Upper lobe of left lung (tissue), 4 donors: ENCODE data around the gene GABPA.

Experiments used
- EP300 ChIP-seq, 4 donors: sonication (generic); formaldehyde crosslinking; IDR thresholded peaks; one replicate each; pipeline ENCODE4 v1.5.1; 2017; ENCODE audit warnings: antibody characterized with exemption in 4 of 4, control low read depth in 2 of 4
- POLR2A ChIP-seq, 4 donors: fragments of 450-650 bp; IDR thresholded peaks; one replicate each; pipeline ENCODE4 v1.5.1; 2016 to 2017; ENCODE audit warnings: antibody characterized with exemption in 4 of 4, mild to moderate bottlenecking in 2 of 4
- POLR2AphosphoS5 ChIP-seq, 2 donors: sonication (generic); formaldehyde crosslinking; IDR thresholded peaks; one replicate each; pipeline ENCODE4 v1.5.1; 2017; ENCODE audit warnings: antibody characterized with exemption in 2 of 2
- TF ChIP-seq, protein P1 (sequence below), 6 experiments: fragments of 450-650 bp in 4 of 6; fragments of 200-600 bp in 2 of 6; sonication (generic) in 2 of 6; IDR thresholded peaks; one replicate each; pipeline ENCODE4 v1.5.1; 2016 to 2019; ENCODE audit warnings: antibody characterized with exemption in 6 of 6

DNA sequence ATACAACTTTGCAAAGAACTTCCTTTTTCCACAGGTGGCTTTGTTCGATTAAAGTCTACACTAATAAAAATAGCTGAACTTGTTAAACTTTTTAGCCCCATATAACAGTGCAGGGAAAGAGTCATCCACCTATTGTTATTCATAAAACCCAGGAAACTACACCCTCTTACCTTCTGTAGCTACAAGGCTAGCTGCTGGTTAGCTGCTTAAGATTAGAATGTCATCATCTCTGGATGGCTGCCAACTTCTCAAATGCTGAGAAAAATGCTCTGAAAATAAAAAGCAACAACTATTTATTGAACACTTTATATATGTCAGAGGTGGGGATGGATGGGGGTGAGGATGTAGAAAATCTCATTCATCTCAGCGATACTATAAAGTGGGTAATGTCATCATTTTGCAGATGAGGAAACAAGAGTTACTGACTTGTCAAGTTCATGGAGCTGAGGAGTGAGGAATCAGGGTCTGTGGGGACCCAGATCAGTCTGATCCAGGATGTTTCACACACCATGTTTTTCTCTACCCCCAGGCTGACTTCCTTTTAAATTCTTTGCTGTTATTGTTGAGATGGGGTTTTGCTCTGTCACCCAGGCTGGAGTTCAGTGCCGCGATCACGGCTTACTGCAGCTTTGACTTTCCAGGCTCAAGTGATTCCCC lies 17.2 kb upstream of the GABPA start:
- TF ChIP-seq, protein P1, sequence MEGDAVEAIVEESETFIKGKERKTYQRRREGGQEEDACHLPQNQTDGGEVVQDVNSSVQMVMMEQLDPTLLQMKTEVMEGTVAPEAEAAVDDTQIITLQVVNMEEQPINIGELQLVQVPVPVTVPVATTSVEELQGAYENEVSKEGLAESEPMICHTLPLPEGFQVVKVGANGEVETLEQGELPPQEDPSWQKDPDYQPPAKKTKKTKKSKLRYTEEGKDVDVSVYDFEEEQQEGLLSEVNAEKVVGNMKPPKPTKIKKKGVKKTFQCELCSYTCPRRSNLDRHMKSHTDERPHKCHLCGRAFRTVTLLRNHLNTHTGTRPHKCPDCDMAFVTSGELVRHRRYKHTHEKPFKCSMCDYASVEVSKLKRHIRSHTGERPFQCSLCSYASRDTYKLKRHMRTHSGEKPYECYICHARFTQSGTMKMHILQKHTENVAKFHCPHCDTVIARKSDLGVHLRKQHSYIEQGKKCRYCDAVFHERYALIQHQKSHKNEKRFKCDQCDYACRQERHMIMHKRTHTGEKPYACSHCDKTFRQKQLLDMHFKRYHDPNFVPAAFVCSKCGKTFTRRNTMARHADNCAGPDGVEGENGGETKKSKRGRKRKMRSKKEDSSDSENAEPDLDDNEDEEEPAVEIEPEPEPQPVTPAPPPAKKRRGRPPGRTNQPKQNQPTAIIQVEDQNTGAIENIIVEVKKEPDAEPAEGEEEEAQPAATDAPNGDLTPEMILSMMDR (IDR thresholded peaks at IDR 0.05): no peak
- TF ChIP-seq POLR2AphosphoS5 (IDR thresholded peaks at IDR 0.05): no peak
- no peak for TF ChIP-seq POLR2A (IDR thresholded peaks at IDR 0.05)
- no peak for TF ChIP-seq EP300 (IDR thresholded peaks at IDR 0.05)
